PC-9 (cell line): ENCODE results near the gene EPHB1. TPM values are rescaled to one million over a fixed set of nuclear protein-coding genes. Genes with fewer than 3 reads are reported as not detected.

ENCODE experiments used
- BruUV-seq: library from RNA; stranded (reverse); fragments of 400-500 nt; replicated peaks from 2 replicates; lab custom pipeline; 2021; lab: Mats Ljungman, UMichigan
- CTCF ChIA-PET: fragments of 300-600 bp; sonication (Branson Sonifier 250); formaldehyde crosslinking; loops from one replicate; lab custom pipeline; 2022; ENCODE audit warnings: antibody characterized with exemption; lab: Charles Lee
- POLR2A ChIA-PET: fragments of 300-600 bp; sonication (Branson Sonifier 250); formaldehyde crosslinking; loops from one replicate; lab custom pipeline; 2022; ENCODE audit warnings: antibody characterized with exemption; ENCODE audit not compliant: unreplicated experiment; lab: Charles Lee
- DNase-seq, 2 experiments: peaks; one replicate each; pipeline versions ENCODE4 v3.0.0 to v3.0.0-alpha.2; 2015 to 2022; ENCODE audit warnings: mixed read lengths in 1 of 2
- H2AFZ ChIP-seq: fragments of 200-600 bp; sonication (generic); 2 replicates; pipeline ENCODE4 v1.8.1; 2017; ENCODE audit warnings: antibody characterized with exemption
- H3F3A ChIP-seq: fragments of 200-600 bp; sonication (generic); 2 replicates; pipeline ENCODE4 v1.8.1; 2017; ENCODE audit warnings: antibody characterized with exemption, mild to moderate bottlenecking, low read depth; ENCODE audit not compliant: insufficient read depth
- H3K27ac ChIP-seq: fragments of 200-600 bp; sonication (generic); 2 replicates; pipeline ENCODE4 v1.6.1; 2016; ENCODE audit warnings: mixed run types
- H3K27me3 ChIP-seq: fragments of 200-600 bp; sonication (generic); 2 replicates; pipeline ENCODE4 v1.6.1; 2016; ENCODE audit warnings: low read depth, mixed run types; ENCODE audit not compliant: insufficient read depth
- H3K36me3 ChIP-seq: fragments of 200-600 bp; sonication (generic); 2 replicates; pipeline ENCODE4 v1.6.1; 2016; ENCODE audit warnings: low read depth, mixed run types
- H3K4me1 ChIP-seq: fragments of 200-600 bp; sonication (generic); replicated peaks from 2 replicates; pipeline ENCODE4 v1.6.1; 2016; ENCODE audit warnings: mixed run types; ENCODE audit not compliant: insufficient read depth
- H3K4me2 ChIP-seq: fragments of 200-600 bp; sonication (generic); 2 replicates; pipeline ENCODE4 v1.6.1; 2017; ENCODE audit warnings: mixed run types
- H3K4me3 ChIP-seq: fragments of 200-600 bp; sonication (generic); 2 replicates; pipeline ENCODE4 v1.6.1; 2016; ENCODE audit warnings: mixed run types
- H3K79me2 ChIP-seq: fragments of 200-600 bp; sonication (generic); 2 replicates; pipeline ENCODE4 v1.6.1; 2017; ENCODE audit warnings: low read depth, mixed run types
- H3K9me2 ChIP-seq: fragments of 200-600 bp; sonication (generic); 2 replicates; pipeline ENCODE4 v1.8.1; 2017; ENCODE audit warnings: mild to moderate bottlenecking; ENCODE audit not compliant: insufficient read depth
- H3K9me3 ChIP-seq: fragments of 200-600 bp; sonication (generic); 2 replicates; pipeline ENCODE4 v1.8.1; 2016; ENCODE audit warnings: low read depth; ENCODE audit not compliant: insufficient read depth
- H4K20me1 ChIP-seq: fragments of 200-600 bp; sonication (generic); 2 replicates; pipeline ENCODE4 v1.8.1; 2017; ENCODE audit not compliant: insufficient read depth
- EZH2 ChIP-seq: fragments of 200-600 bp; sonication (generic); IDR thresholded peaks from 2 replicates; pipeline ENCODE4 v1.8.0; 2017; ENCODE audit warnings: antibody characterized with exemption, low read depth
- intact Hi-C: fragments of 100-400 bp; cut with micrococcal nuclease; formaldehyde crosslinking; loops from one replicate; pipeline ENCODE4 v1.10.0; 2022; ENCODE audit not compliant: unreplicated experiment
- total RNA-seq: library from RNA; stranded (reverse); gene quantifications from 2 replicates; pipeline ENCODE4 v1.2.3, GENCODE V29; 2021
- TF ChIP-seq, protein P1 (sequence below): fragments of 200-600 bp; sonication (generic); conservative IDR thresholded peaks from 2 replicates; pipeline ENCODE4 v1.6.1; 2017; ENCODE audit warnings: mixed run types, antibody characterized with exemption, mild to moderate bottlenecking, moderate library complexity

The EPHB1 gene
- total RNA-seq, 1 experiment from 2014 or later, result 0.15 TPM

DNA sequence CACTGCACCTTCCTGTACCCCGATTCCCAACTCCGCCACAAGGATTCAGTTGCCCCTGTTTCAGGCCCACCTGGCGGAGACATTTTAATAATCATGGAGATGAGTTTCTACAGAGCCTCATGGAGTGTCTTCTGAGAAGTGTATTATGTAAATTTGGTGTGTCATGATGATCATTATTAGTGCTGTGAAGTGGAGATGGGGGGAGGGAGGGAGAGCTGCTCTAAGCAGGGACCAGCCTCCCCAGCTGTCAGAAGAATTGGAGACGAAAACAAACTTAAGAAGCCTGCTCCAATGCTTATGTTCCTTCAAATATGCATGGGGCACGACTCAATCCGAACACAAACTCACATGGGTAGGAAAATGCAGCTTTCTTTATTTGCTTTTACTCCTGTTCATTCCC is 127.8 kb downstream of the EPHB1 start:
- H3K9me3 ChIP-seq, result no peaks in the 10 kb centered on the region
- H2AFZ ChIP-seq, result no peak overlapping the region
- H3K4me3 ChIP-seq, result no peak overlapping the region
- H3K27me3 ChIP-seq, result peaks cover 21% of the 10 kb centered on the region
- no peak overlapping the region for H3K4me2 ChIP-seq
- DNase-seq, result no peak
- no peaks in the 10 kb centered on the region for H3F3A ChIP-seq
- H3K79me2 ChIP-seq, result no peaks in the 10 kb centered on the region
- no peaks in the 10 kb centered on the region for H3K9me2 ChIP-seq
- TF ChIP-seq, protein P1, sequence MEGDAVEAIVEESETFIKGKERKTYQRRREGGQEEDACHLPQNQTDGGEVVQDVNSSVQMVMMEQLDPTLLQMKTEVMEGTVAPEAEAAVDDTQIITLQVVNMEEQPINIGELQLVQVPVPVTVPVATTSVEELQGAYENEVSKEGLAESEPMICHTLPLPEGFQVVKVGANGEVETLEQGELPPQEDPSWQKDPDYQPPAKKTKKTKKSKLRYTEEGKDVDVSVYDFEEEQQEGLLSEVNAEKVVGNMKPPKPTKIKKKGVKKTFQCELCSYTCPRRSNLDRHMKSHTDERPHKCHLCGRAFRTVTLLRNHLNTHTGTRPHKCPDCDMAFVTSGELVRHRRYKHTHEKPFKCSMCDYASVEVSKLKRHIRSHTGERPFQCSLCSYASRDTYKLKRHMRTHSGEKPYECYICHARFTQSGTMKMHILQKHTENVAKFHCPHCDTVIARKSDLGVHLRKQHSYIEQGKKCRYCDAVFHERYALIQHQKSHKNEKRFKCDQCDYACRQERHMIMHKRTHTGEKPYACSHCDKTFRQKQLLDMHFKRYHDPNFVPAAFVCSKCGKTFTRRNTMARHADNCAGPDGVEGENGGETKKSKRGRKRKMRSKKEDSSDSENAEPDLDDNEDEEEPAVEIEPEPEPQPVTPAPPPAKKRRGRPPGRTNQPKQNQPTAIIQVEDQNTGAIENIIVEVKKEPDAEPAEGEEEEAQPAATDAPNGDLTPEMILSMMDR, result no peak
- TF ChIP-seq EZH2, result no peak
- CTCF ChIA-PET, result no interaction called here
- H3K27ac ChIP-seq, result no peak overlapping the region
- no peaks in the 10 kb centered on the region for H3K36me3 ChIP-seq
- no TSS peak for BruUV-seq
- H3K4me1 ChIP-seq, result no peaks in the 10 kb centered on the region
- no peaks in the 10 kb centered on the region for H4K20me1 ChIP-seq
- POLR2A ChIA-PET, result no interaction called here
- intact Hi-C loops, result no loop called here

DNA sequence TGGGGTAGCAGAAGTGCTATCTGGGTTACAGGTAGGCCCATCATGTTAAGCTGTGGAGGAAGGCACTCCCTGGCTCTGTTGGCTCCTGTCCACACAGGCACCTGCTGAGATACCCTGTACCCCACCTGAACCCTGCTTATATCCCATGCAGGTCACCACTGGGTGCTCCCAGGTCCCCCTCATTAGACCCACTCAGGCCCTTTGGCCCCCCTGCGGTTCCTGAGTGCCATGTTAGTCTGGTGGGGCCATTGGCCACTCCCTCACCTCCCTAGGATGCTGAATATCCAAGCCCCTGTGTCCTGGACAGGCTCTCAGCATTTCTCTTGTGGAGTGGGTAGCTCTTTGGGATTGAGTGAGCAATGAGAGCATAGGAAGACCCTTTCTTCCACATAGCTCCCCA is 128.2 kb downstream of the EPHB1 start:
- no TSS peak for BruUV-seq
- no peaks in the 10 kb centered on the region for H3K9me3 ChIP-seq

DNA sequence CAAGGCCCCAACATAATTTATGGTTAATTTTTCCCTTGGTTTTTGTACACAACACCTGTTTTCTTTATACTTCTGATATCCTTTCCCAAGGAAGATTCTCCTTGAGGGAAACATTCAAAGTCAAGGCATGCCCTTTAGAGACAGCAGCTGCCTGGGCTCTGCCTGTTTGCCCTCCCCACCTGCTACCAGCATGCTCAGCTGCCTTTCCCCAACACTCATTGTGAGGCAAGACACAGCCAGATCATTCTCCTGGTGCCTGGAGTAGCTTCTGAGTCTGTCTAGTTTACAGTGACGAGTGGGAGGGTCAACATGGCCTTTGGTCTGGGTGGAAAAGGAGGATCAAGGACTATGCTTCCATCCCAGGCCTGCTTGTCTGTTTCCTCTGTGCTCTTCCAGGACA is 132.5 kb downstream of the EPHB1 start:
- no peaks in the 10 kb centered on the region for H3K4me1 ChIP-seq

More for the DNA sequence above, 128.2 kb downstream of the EPHB1 start:
- POLR2A ChIA-PET, result no interaction called here
- TF ChIP-seq, protein P1, result no peak
- TF ChIP-seq EZH2, result no peak
- peaks cover 20% of the 10 kb centered on the region for H3K27me3 ChIP-seq
- DNase-seq, result no peak
- H3K79me2 ChIP-seq, result no peaks in the 10 kb centered on the region
- H3K4me1 ChIP-seq, result no peaks in the 10 kb centered on the region
- H3K9me2 ChIP-seq, result no peaks in the 10 kb centered on the region
- CTCF ChIA-PET, result no interaction called here
- H3K36me3 ChIP-seq, result no peaks in the 10 kb centered on the region
- intact Hi-C loops, result no loop called here
- no peaks in the 10 kb centered on the region for H3F3A ChIP-seq
- no peak overlapping the region for H2AFZ ChIP-seq
- no peak overlapping the region for H3K4me3 ChIP-seq
- no peaks in the 10 kb centered on the region for H4K20me1 ChIP-seq
- no peak overlapping the region for H3K27ac ChIP-seq
- no peak overlapping the region for H3K4me2 ChIP-seq

More for the DNA sequence above, 132.5 kb downstream of the EPHB1 start:
- TF ChIP-seq, protein P1, result no peak
- TF ChIP-seq EZH2, result no peak
- intact Hi-C loops, result no loop called here
- H3K9me2 ChIP-seq, result no peaks in the 10 kb centered on the region
- no peak for DNase-seq
- no peak overlapping the region for H3K27ac ChIP-seq
- H3K79me2 ChIP-seq, result no peaks in the 10 kb centered on the region
- H3K4me2 ChIP-seq, result no peak overlapping the region
- POLR2A ChIA-PET, result no interaction called here
- no peaks in the 10 kb centered on the region for H4K20me1 ChIP-seq
- H3F3A ChIP-seq, result no peaks in the 10 kb centered on the region
- BruUV-seq, result no TSS peak
- H3K36me3 ChIP-seq, result no peaks in the 10 kb centered on the region
- CTCF ChIA-PET, result no interaction called here
- H3K27me3 ChIP-seq, result peaks cover 9% of the 10 kb centered on the region; the same call in 1 of the 2 replicates
- no peaks in the 10 kb centered on the region for H3K9me3 ChIP-seq
- no peak overlapping the region for H2AFZ ChIP-seq
- H3K4me3 ChIP-seq, result no peak overlapping the region
